Loucy (cell line): ENCODE measurements around the gene DHRS13.

ENCODE experiments used
- CTCF ChIP-seq: fragments of 200-600 bp; sonication (generic); conservative IDR thresholded peaks from 2 replicates; pipeline ENCODE4 v1.5.1; 2014; ENCODE audit warnings: mild to moderate bottlenecking, antibody characterized with exemption, low read length
- EZH2phosphoT487 ChIP-seq: fragments of 200-600 bp; IDR thresholded peaks from 2 replicates; pipeline ENCODE4 v1.6.1; 2018; ENCODE audit warnings: antibody characterized with exemption, mild to moderate bottlenecking, moderate library complexity, borderline replicate concordance

GRCh38 chr17:28918295-28918694, 15.4 kb upstream of the DHRS13 start:
- TF ChIP-seq CTCF (no peak), EZH2phosphoT487 (no peak)
